T1000 (cell line): ENCODE results near the gene PCDH11X.
A peak's percentile ranks its signal among the peaks of the same experiment; 100 is the strongest.
"Not testable (repeated sequence)": the region's sequence is repeated elsewhere in the genome, so short reads cannot be mapped to it uniquely, and the experiment has no call there.

Source experiments
- DNase-seq: peaks from one replicate; lab custom pipeline; 2025; ENCODE audit warnings: mixed read lengths; lab: John Stamatoyannopoulos, UW

The PCDH11X gene, protein sequence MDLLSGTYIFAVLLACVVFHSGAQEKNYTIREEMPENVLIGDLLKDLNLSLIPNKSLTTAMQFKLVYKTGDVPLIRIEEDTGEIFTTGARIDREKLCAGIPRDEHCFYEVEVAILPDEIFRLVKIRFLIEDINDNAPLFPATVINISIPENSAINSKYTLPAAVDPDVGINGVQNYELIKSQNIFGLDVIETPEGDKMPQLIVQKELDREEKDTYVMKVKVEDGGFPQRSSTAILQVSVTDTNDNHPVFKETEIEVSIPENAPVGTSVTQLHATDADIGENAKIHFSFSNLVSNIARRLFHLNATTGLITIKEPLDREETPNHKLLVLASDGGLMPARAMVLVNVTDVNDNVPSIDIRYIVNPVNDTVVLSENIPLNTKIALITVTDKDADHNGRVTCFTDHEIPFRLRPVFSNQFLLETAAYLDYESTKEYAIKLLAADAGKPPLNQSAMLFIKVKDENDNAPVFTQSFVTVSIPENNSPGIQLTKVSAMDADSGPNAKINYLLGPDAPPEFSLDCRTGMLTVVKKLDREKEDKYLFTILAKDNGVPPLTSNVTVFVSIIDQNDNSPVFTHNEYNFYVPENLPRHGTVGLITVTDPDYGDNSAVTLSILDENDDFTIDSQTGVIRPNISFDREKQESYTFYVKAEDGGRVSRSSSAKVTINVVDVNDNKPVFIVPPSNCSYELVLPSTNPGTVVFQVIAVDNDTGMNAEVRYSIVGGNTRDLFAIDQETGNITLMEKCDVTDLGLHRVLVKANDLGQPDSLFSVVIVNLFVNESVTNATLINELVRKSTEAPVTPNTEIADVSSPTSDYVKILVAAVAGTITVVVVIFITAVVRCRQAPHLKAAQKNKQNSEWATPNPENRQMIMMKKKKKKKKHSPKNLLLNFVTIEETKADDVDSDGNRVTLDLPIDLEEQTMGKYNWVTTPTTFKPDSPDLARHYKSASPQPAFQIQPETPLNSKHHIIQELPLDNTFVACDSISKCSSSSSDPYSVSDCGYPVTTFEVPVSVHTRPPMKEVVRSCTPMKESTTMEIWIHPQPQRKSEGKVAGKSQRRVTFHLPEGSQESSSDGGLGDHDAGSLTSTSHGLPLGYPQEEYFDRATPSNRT (N-terminal part only)

DNA sequence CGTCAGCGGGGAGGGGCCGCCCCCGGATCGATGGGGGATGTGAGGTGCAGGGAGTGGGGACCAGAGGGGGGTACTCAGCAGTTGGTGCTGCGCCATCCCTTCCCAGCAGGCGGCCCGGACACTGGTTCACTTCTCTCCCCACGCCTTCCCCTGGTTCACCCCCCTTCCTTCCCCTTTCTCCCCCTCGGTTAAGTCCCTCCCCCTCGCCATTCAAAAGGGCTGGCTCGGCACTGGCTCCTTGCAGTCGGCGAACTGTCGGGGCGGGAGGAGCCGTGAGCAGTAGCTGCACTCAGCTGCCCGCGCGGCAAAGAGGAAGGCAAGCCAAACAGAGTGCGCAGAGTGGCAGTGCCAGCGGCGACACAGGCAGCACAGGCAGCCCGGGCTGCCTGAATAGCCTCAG, at the start of gene PCDH11X:
TSS of gene PCDH11X (plus strand) at position 241 of the 400 bp plus-strand sequence. CDS start 56,130 bp downstream, outside the sequence.
- DNase-seq: peak; percentile 33

DNA sequence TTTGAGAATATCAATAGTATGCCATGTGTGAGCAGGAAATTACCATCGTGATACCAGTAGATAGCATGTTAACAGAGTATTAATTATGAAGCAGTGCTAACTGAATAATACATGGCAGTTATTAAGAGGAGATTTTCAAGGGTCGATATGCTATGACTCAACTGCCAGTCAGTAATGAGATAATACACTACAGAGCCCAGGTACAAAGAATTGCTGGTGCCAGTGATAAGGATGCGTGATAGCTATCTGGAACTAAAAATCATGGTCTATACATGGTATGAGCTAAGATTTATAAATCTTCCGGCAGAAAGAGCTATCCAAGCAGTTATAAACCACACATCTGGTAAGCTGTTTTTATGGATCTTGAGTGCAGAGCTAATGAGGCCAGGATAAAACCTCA, 31.7 kb upstream of the PCDH11X start:
- not testable (repeated sequence) for DNase-seq

DNA sequence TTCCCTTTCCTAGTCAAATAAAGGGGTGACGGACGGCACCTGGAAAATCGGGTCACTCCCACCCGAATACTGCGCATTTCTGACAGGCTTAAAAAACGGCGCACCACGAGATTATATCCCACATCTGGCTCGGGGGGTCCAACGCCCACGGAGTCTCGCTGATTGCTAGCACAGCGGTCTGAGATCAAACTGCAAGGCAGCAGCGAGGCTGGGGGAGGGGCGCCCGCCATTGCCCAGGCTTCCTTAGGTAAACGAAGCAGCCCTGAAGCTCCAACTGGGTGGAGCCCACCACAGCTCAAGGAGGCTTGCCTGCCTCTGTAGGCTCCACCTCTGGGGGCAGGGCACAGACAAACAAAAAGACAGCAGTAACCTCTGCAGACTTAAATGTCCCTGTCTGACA, 26.2 kb upstream of the PCDH11X start:
- DNase-seq: not testable (repeated sequence)

DNA sequence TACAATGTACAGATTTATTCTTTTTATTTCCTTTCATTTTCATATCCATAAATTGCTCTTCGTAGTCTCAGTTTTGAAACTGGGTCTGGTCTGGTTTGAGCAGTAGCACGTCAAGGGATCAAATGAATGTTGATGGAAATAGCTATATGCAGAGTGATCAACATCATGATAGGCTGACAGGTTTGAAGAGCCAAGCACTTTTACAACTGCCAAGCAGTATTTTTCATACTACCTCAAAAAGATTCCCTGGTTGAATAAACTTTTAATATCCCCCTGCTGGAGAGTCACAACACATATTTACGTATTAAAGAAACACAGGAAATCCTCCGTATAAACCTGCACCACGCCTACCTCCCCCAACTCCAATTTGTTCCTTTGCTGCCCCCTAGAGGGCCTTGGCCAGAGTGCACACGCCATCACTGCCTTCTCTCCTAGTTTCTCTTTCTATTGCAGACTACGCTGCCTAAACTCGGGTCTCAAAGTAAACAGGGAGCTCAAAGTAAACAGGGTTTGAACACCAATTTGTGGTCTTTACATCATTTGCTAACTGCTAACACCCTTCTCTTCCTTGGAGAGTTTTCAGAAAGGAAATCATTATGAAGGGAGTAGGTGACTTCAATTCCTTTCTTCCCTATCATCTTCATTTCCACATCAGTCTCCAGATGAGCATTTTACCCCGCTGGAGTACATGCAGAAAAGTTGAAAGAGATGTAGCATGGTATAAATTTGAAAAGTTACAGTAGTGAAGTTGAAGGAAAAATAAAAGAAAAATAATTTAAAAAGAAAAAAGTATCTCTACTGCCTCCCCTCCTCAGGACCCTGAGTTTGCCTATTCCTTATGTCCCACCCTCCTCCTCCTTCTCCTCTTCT, 8.3 kb upstream of the PCDH11X start:
- DNase-seq: not testable (repeated sequence)

DNA sequence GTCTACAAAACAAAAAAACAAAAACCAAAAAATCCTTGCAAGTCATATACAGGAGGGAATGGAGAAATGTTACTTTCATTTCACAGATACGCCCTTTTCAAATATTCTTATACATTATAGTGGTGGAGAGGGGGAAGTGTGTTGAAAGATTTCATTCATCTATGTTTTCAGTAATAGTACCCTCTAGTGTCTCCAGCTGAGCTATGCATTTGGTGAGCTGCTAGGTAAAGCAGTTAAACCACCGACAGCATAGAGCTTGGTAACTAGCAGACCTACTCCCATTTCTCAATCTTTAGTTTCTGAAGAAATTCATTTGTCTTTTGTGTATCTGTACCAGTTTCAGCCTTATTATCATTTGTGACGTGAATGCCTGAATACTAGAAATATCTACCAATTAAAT, 5.2 kb upstream of the PCDH11X start:
- DNase-seq: not testable (repeated sequence)

DNA sequence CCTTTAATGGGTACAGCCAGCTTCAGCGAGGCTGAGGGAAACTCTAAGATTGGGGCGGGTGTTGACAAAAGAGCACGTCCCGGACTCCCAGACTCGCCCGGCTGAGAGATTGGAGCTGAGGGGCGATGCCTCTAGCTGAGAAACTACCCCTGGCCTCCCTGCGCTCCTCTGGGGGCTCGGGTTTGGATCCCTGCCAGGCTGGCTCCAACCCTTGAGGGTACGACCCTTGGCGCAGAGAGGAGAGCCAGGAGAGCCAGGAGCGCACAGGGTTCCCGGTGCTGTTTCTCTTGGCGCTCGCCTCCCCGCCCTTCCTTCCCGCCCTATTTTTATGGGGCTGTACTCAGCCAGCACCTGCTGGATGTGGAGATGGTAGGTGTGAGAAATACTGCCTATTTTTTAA, 833 bp downstream of the PCDH11X start:
- DNase-seq: not testable (repeated sequence)

DNA sequence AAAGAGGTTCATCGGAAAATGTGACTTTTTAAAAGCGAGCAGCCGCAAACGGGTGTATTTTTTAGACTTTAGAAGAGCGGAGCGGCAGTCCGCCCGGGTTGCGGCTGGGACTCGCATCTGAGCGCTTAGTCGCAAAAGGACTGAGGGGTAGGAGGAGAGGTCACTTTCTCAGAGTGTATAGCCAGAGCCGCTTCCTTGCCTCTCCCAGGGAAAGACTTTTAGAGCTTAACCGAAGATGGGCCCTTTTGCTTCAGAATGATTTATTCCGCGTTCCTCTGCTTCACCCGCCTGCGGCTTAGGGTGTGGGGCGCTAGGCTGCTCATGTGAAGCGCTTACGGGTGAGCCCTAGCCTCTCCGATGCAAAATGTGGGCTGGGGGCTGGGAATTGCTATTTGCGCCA, 1.5 kb downstream of the PCDH11X start:
- peak; percentile 0 for DNase-seq

DNA sequence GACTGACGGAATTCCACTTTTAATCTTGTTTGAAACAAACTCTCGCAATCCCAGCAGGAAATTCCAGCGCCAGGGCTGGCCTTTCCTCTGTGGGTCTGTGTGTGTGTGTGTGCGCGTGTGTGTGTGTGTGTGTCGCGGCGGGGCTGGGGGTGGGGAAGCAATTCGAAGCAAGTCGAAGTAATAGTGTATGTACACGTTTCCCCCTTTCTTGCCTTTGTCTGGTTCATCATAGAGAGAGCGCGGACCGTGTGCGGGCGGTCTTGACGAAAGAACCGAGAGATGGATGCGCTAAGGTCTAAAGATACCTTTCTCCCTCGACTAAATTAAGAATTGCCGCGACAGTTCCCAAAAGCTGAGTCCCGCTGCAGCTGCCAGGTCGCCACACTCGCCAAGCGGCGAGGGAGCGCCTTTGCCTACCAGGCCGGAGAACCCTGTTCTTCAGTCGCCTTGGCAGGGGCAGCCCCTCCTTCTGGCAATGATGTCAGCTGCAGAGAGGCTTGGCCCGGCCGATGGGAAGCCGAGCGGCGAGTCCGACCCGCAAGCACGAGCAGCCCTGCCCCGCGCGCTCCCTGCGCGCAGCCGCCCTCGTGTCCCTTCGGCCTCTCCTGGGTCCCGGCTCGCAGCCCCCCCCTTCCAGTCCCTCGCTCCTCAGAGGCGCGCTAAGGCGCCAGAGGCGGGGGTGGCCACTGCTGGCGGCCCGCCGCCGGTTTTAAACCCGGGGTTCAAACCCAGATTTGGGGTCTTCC, 2.6 kb downstream of the PCDH11X start:
- not testable (repeated sequence) for DNase-seq

DNA sequence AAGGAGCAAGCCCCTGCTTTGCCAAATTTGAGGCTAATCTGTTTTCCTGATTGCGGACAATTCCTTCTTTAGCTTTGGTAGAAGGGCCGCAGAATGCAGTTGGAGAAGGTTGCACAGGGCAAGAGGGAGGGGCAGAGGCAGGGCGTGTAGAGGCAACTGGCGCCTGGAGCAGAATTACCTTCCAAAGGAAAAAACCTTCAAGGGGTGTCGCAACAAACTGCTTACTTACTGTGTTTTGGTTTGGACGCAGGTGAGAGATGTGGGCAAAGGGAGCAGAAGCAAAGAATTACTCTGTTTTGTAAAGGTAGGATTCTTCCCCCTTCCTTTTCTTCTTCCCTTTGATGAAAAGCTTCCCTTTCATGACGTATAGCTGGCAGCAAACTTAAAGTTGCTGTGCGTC, 3.6 kb downstream of the PCDH11X start:
- not testable (repeated sequence) for DNase-seq

DNA sequence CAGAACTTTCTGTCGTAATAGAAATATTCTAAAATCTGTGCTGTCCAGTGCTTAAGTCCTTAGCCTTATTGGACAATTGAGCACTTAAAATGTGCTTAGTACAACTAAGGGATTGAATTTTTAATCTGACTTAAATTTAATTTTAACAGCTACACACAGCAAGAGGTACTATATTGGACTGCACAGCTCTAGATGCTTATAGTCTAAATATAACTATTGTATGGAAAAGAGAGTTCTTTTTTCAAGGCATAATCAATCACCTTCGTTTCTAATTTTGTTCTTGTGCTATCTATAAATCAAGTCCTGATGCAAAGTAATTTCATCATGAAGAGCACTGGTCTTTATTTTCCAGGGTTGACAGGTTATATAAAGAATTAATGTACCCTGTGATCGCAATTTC, 38.4 kb downstream of the PCDH11X start:
- DNase-seq: not testable (repeated sequence)

DNA sequence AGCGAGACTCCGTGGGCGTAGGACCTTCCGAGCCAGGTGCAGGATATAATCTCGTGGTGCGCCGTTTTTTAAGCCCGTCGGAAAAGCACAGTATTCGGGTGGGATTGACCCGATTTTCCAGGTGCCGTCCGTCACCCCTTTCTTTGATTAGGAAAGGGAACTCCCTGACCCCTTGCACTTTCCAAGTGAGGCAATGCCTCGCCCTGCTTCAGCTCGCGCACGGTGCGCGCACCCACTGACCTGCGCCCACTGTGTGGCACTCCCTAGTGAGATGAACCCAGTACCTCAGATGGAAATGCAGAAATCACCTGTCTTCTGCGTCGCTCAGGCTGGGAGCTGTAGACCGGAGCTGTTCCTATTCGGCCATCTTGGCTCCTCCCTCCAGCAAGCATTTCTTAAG, 46.1 kb downstream of the PCDH11X start:
- DNase-seq: not testable (repeated sequence)
